ENCODE results near the gene ZNFX1. TPM values are rescaled to one million over a fixed set of nuclear protein-coding genes. Genes with fewer than 3 reads are reported as not detected.
"Not testable (repeated sequence)": the region's sequence is repeated elsewhere in the genome, so short reads cannot be mapped to it uniquely, and the experiment has no call there.

The ZNFX1 gene
- 20.9 TPM for polyA plus RNA-seq (2013, experiment 1 of 2; ENCODE audit: insufficient read length)
- 19.6 TPM for polyA plus RNA-seq (2013, experiment 2 of 2; ENCODE audit: insufficient read length)

- DNase-seq: peak; percentile 98
Measured at GRCh38 chr20:49278036-49278817, at the start of gene ZNFX1. Gene ZNFX1, minus strand, starts transcription at chr20:49278057. Its CDS starts 2,218 bp downstream, at chr20:49275839.

DNA sequence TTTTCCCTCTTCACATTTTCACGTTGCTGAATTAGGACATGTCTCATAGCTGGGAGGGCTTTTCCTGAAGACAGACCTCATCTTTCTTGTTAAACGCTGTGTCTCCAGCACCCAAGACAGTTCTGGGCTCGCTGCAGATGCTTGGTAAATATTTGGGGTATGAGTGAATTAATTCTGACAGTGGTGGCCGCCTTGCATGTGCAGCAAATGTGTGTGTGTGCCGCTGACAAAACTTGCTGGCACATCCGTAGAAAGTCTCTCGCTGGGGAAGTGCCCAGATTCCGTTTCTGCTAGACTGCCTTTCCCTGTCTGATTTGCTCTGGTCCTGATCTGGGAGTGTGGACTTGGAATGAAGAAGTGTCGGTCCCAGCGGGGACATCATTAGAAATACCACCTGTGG lies 48.2 kb upstream of the ZNFX1 start:
- peak; percentile 64 for DNase-seq

GRCh38 chr20:49324306-49324705 lies 46.4 kb upstream of the ZNFX1 start:
- DNase-seq: no peak

GRCh38 chr20:49323622-49324238 lies 45.9 kb upstream of the ZNFX1 start:
- DNase-seq: peak; percentile 69

GRCh38 chr20:49320460-49320859 lies 42.6 kb upstream of the ZNFX1 start:
- peak; percentile 39 for DNase-seq

DNA sequence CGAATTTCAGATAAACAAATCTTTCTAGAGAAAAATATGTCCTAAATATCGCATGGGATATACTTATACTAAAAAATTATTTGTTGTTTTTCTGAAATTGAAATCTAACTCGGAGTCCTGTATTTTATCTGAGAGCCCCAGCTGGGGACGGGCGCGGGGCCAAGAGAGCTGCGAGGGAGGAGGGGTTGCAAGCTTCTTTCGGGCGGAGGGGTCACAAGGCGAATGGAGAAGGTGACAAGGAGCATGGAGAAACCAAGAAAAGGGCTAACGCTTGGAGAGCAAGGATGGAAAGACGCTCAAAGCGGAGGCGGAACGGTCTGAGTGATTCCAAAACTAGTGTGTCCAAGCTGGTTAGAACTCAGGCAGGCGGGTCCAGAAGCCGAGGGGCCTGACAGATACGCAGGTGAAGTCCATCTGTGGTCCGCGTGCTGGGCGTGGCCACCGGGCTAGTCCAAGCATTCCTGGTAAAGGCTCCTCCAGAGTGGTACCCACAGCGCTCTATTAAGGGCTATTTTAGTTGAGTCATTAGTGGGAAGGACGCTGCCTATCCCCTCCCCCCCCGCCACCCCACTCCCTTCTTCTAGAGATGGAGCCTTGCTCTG lies 41.5 kb upstream of the ZNFX1 start:
- DNase-seq: no peak

- DNase-seq: no peak
Measured at GRCh38 chr20:49318430-49319207, 40.8 kb upstream of the ZNFX1 start.

GRCh38 chr20:49318091-49318429 lies 40.2 kb upstream of the ZNFX1 start:
- DNase-seq: no peak

DNA sequence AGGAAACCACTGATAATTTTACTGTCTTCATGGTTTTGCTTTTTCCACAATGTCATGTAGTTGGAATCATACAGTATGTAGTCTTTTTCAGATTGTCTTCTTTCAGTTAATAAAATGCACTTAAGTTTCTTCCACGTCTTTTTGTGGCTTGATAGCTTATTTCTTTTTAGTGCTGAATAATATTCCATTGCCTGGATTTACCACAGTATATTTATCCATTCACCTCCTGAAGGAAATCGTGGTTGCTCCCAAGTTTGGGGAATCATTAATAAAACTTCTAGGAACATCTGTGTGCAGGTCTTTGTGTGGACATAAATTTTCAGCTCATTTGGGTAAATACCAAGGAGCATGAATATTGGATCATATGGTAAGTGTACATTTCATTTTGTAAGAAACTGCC lies 38.8 kb upstream of the ZNFX1 start:
- DNase-seq: no peak

- no peak for DNase-seq
Measured at GRCh38 chr20:49315580-49315979, 37.7 kb upstream of the ZNFX1 start.

- not testable (repeated sequence) for DNase-seq
Measured at GRCh38 chr20:49314052-49314451, 36.2 kb upstream of the ZNFX1 start.

DNA sequence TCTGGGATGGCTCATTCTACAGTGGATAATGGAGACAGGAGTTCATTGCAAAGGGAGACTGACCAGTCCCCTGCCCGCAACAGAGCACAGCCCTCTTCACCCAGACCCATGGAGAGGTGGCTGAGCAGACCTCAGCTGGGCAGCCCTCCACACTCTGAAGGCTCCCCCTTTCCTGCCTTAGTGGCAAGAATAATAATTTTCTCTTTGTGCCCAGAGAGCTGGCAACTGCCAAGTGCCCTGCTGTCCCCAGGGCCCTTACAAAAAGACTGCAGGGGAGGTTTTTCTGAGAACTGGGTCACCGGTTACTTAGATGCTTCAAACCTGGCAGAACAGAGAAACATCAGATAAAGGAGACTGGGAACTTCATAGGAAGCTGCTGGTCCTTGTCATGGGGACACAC lies 35.4 kb upstream of the ZNFX1 start:
- no peak for DNase-seq

DNA sequence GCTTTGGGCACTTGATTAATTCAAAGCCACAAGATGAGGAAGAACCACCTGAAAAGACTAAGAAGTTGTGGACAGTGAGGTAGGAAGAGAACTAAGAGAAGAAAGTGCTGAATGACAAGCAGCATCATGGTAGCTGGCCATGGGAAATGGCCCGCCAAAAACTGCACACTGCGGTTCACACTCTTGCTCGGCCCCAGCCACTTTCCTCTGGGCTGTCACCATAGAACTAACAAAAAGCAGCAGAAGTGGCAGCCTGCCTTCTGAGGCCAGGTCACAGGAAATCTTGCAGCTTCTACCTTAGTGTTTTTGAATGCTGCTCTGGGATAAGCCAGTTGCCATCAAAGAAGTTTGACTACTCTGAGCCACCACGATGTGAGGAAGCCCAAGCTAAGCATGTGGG lies 34.8 kb upstream of the ZNFX1 start:
- DNase-seq: no peak

- no peak for DNase-seq
Measured at GRCh38 chr20:49310705-49311104, 32.8 kb upstream of the ZNFX1 start.

DNA sequence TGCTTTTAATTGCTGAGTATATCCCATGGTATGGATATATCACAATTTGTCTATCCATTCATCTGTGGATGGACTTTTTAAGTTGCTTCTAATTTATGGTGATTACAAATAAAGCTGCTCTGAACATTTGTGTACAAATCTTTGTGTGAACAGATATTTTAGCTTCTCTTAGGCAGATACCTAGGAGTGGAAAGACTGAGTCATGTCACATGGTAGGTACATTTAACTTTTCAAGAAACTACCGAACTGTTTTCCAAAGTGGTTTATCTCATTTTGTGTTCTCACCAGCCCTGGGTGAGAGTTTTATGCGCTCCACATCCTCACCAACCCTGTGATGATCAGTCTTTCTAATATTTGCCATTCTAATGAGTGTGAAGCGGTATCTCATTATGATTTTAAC lies 31.0 kb upstream of the ZNFX1 start:
- DNase-seq: no peak

- DNase-seq: no peak
Measured at GRCh38 chr20:49306903-49307620, 29.2 kb upstream of the ZNFX1 start.

- peak; percentile 63 for DNase-seq
Measured at GRCh38 chr20:49303065-49303552, 25.3 kb upstream of the ZNFX1 start.

GRCh38 chr20:49297605-49298530 lies 20.0 kb upstream of the ZNFX1 start:
- no peak for DNase-seq

DNA sequence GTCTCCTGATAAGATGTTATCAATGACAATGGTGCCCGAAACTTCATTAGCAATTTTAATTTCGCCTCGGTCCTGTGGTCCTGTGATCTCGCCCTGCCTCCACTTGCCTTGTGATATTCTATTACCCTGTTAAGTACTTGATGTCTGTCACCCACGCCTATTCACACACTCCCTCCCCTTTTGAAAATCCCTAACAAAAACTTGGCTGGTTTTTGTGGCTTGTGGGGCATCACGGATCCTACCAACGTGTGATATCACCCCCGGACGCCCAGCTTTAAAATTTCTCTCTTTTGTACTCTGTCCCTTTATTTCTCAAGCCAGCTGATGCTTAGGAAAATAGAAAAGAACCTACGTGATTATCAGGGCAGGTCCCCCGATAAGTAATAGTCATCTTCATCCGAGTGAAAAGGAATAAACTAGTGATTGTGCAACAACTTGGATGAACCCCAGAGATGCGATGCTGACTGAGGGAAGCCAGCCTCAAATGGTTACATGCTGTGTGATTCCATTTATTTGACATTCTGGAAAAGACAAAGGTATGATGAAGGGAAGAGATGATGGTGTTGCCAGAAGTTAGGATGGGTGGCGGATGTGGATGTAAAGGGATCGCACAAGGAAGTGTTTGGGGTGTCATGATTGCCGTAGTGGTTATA lies 16.3 kb upstream of the ZNFX1 start:
- not testable (repeated sequence) for DNase-seq

GRCh38 chr20:49293122-49293521 lies 15.3 kb upstream of the ZNFX1 start:
- DNase-seq: no peak
